Endodermal cell (in vitro differentiated cells): Measurements from ENCODE around the gene RSPH6A. TPM values are rescaled to one million over a fixed set of nuclear protein-coding genes. Genes with fewer than 3 reads are reported as not detected.

Source experiments
- DNase-seq: peaks from one replicate; pipeline ENCODE4 v3.0.0-alpha.2; 2017
- H3K27ac ChIP-seq: 2 replicates; pipeline ENCODE4 v1.5.1; 2013; ENCODE audit warnings: mild to moderate bottlenecking, low read depth, low read length, moderate library complexity
- H3K27me3 ChIP-seq: 2 replicates; pipeline ENCODE4 v1.6.1; 2013; ENCODE audit warnings: mild to moderate bottlenecking, low read length, moderate library complexity; ENCODE audit not compliant: insufficient read depth, control insufficient read depth, poor library complexity, severe bottlenecking
- H3K36me3 ChIP-seq: 2 replicates; pipeline ENCODE4 v1.7.0; 2013; ENCODE audit warnings: mild to moderate bottlenecking, low read length, moderate library complexity; ENCODE audit not compliant: control insufficient read depth, insufficient read depth
- H3K4me1 ChIP-seq: one replicate; pipeline ENCODE4 v1.7.0; 2013; ENCODE audit warnings: low read length; ENCODE audit not compliant: control insufficient read depth, insufficient read depth
- H3K4me3 ChIP-seq: 2 replicates; pipeline ENCODE4 v1.5.1; 2013; ENCODE audit warnings: mild to moderate bottlenecking, low read length, moderate library complexity
- H3K9ac ChIP-seq: 2 replicates; pipeline ENCODE4 v1.6.1; 2013; ENCODE audit warnings: mild to moderate bottlenecking, low read length, moderate library complexity; ENCODE audit not compliant: poor library complexity, severe bottlenecking; ENCODE audit errors: extremely low read depth
- H3K9me3 ChIP-seq: 2 replicates; pipeline ENCODE4 v1.6.1; 2013; ENCODE audit warnings: mild to moderate bottlenecking, low read length, moderate library complexity; ENCODE audit not compliant: control insufficient read depth
- H3K27ac Mint-ChIP-seq: 2 replicates; pipeline ENCODE4 v1.8.0; 2020; ENCODE audit warnings: mixed read lengths
- H3K27me3 Mint-ChIP-seq: 2 replicates; pipeline ENCODE4 v1.8.0; 2021; ENCODE audit warnings: mild to moderate bottlenecking, mixed read lengths; ENCODE audit not compliant: insufficient read depth
- H3K36me3 Mint-ChIP-seq: 2 replicates; pipeline ENCODE4 v1.8.0; 2020; ENCODE audit warnings: low read depth, mixed read lengths
- H3K4me1 Mint-ChIP-seq: 2 replicates; pipeline ENCODE4 v1.8.0; 2020; ENCODE audit warnings: mixed read lengths
- H3K4me3 Mint-ChIP-seq: 2 replicates; pipeline ENCODE4 v1.8.0; 2020; ENCODE audit warnings: mild to moderate bottlenecking, moderate library complexity, mixed read lengths
- H3K9me3 Mint-ChIP-seq: 2 replicates; pipeline ENCODE4 v1.8.0; 2020; ENCODE audit warnings: mild to moderate bottlenecking, mixed read lengths
- WGBS, 2 experiments: methylation state at CpG; one replicate each; pipeline versions ENCODE4 v1.1.5 to v1.1.7; 2013; ENCODE audit warnings: missing lambda C conversion rate in 2 of 2, mixed read lengths in 1 of 2; ENCODE audit not compliant: insufficient coverage in 1 of 2, insufficient read length in 1 of 2; 5-methylcytosine and 5-hydroxymethylcytosine counted together
- total RNA-seq, 2 donors: library from RNA; stranded (reverse); fragmentation: NEBNext Ultra II Directional in 1 of 2; extraction: Animal tissue kit (Norgen Biotek cat#: 25700) in 1 of 2; gene quantifications; 2 replicates in 1 of 2; 3 replicates in 1 of 2; pipeline ENCODE4 v1.2.1, GENCODE V29; 2021
- TF ChIP-seq, protein P1 (sequence below): fragments of 200-600 bp; sonication (generic); conservative IDR thresholded peaks from 2 replicates; pipeline ENCODE4 v1.5.0; 2021; ENCODE audit warnings: antibody characterized with exemption, mild to moderate bottlenecking

RSPH6A gene
- total RNA-seq, 2 donors from 2014 or later: 0.53 TPM

DNA sequence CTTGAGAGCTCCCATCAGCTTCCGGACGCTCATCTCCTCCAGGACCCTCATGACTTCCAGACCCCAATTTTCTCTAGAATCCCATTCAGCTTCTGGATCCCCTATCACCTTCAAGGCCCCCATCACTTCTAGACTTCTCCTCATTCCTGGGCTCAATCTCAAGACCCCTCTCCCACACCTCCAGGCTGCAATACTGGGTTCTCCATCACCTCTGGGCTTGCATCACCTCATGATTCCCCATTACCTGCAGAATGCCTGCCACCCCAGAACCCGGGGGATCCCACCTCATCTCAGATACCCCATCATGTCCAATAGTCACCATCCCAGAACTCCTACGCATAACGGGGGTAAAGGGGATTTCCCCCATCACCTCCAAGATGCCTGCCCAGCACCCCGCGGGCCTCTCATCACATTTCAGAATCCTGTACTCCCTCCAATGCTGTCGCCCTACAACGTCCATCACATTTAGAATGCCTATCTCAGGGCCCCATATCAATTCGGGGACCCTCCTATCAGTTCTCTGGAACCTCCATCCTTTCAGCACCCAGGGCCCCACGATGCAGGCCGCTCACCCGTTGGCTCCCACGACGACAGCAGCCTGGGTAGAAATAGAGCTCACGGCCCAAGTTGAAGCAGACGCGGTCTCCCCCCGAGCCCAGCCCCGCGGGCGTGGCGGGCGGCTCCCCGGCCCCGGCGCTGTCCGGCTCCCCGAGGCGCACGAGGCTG is 23.2 kb downstream of the RSPH6A start:
- no peaks in the 10 kb centered on the region for H3K9me3 ChIP-seq
- peaks cover 29% of the 10 kb centered on the region for H3K36me3 ChIP-seq
- no peak for DNase-seq
- no peaks in the 10 kb centered on the region for H3K4me1 ChIP-seq
- peak overlapping the region; percentile 99 for H3K4me3 ChIP-seq
- Mint-ChIP-seq H3K27ac (peak overlapping the region; percentile 83), H3K4me1 (peaks cover 20% of the 10 kb centered on the region), H3K9me3 (no peaks in the 10 kb centered on the region), H3K36me3 (peaks cover 35% of the 10 kb centered on the region), H3K4me3 (peak overlapping the region; percentile 93), H3K27me3 (peaks cover 5% of the 10 kb centered on the region)
- no peaks in the 10 kb centered on the region for H3K27me3 ChIP-seq
- no peak overlapping the region for H3K27ac ChIP-seq
- TF ChIP-seq, protein P1, sequence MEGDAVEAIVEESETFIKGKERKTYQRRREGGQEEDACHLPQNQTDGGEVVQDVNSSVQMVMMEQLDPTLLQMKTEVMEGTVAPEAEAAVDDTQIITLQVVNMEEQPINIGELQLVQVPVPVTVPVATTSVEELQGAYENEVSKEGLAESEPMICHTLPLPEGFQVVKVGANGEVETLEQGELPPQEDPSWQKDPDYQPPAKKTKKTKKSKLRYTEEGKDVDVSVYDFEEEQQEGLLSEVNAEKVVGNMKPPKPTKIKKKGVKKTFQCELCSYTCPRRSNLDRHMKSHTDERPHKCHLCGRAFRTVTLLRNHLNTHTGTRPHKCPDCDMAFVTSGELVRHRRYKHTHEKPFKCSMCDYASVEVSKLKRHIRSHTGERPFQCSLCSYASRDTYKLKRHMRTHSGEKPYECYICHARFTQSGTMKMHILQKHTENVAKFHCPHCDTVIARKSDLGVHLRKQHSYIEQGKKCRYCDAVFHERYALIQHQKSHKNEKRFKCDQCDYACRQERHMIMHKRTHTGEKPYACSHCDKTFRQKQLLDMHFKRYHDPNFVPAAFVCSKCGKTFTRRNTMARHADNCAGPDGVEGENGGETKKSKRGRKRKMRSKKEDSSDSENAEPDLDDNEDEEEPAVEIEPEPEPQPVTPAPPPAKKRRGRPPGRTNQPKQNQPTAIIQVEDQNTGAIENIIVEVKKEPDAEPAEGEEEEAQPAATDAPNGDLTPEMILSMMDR: no peak
- WGBS, 2 experiments: 11 to 12% methylated on average over 16 to 31 of the region's 31 CpGs
- H3K9ac ChIP-seq: peak overlapping the region; percentile 77

DNA sequence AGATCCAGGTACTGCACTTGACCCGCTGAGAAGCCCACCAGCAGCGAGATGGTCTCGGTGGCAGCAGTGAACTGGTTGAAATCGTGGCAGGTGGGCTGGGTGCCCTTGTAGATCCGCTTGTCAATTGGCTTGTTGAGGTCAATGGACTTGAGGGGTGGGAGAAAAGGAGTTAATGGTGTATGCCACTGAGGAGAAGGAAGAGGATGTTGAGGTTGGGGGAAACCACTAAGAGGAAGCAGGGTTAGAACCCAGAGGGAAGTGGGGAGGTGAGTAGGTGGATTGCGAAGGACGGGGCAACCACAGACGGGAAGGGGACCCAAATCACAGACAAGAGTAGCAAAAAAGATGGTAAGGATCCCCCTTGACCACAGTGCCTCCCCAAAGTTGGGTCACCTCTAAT is 24.2 kb downstream of the RSPH6A start:
- H3K27ac Mint-ChIP-seq: no peak overlapping the region
- peaks cover 20% of the 10 kb centered on the region for H3K4me1 Mint-ChIP-seq

DNA sequence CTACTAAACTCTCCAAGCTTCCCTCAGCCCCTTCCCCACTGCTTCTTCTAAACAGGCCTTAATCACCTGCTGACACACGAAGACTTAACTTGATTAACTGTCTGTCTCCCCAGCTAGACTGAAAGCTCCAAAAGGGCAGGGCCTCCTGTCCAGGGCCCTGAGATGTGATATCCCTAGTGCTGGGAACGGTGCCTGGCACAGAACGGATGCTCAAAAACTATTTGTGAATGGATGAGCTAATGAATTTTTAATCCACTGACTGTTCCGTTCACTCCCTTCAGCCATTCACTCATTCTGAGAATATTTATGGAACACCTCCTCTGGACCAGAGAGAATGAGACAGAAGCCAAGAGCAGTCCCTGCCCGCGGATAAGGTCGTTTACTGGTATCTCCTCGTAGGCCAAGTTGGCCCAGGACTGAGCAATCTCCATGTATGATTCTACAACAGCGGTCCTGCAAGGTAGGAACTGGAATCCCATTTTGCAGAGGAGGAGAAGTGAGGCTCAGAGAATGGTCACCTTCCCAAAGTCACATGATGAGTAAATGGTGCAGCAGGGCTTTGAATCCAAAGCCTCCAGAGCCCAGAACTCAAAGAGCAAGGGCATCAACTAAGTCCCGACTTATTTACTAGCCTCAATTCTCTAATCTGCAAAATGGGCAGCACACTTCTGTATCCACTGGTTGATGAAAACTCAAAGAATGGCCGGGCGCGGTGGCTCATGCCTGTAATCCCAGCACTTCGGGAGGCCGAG is 25.9 kb downstream of the RSPH6A start:
- no peak for DNase-seq
- H3K27ac ChIP-seq: no peak overlapping the region
- no peak overlapping the region for H3K27ac Mint-ChIP-seq
- 94 to 95% methylated on average over 13 to 15 of the region's 15 CpGs for whole genome bisulfite sequencing, 2 experiments
- H3K9ac ChIP-seq: no peak overlapping the region
- H3K4me3 ChIP-seq: no peak overlapping the region
- H3K9me3 ChIP-seq: no peaks in the 10 kb centered on the region
- H3K36me3 ChIP-seq: peaks cover 31% of the 10 kb centered on the region
- no peaks in the 10 kb centered on the region for H3K4me1 ChIP-seq
- H3K4me3 Mint-ChIP-seq: no peak overlapping the region
- no peaks in the 10 kb centered on the region for H3K27me3 Mint-ChIP-seq
- no peaks in the 10 kb centered on the region for H3K9me3 Mint-ChIP-seq
- H3K36me3 Mint-ChIP-seq: peaks cover 42% of the 10 kb centered on the region
- H3K27me3 ChIP-seq: no peaks in the 10 kb centered on the region
- peaks cover 20% of the 10 kb centered on the region for H3K4me1 Mint-ChIP-seq
- TF ChIP-seq, protein P1: no peak

More for the DNA sequence above, 24.2 kb downstream of the RSPH6A start:
- H3K4me3 Mint-ChIP-seq: peak overlapping the region; percentile 93
- H3K9me3 ChIP-seq: no peaks in the 10 kb centered on the region
- H3K27ac ChIP-seq: no peak overlapping the region
- H3K27me3 ChIP-seq: no peaks in the 10 kb centered on the region
- H3K27me3 Mint-ChIP-seq: peaks cover 5% of the 10 kb centered on the region
- H3K9ac ChIP-seq: no peak overlapping the region
- H3K4me3 ChIP-seq: peak overlapping the region; percentile 99
- peaks cover 40% of the 10 kb centered on the region for H3K36me3 Mint-ChIP-seq
- DNase-seq: no peak
- no peaks in the 10 kb centered on the region for H3K4me1 ChIP-seq
- H3K36me3 ChIP-seq: peaks cover 31% of the 10 kb centered on the region
- TF ChIP-seq, protein P1: no peak
- 95 to 100% methylated on average over 4 to 8 of the region's 8 CpGs for WGBS, 2 experiments
- no peaks in the 10 kb centered on the region for H3K9me3 Mint-ChIP-seq
